Endothelial cell of umbilical vein (primary cell): ENCODE results near the gene EFTUD2. TPM values are rescaled to one million over a fixed set of nuclear protein-coding genes. Genes with fewer than 3 reads are reported as not detected.

Experiments used
- BruUV-seq: library from RNA; stranded (reverse); fragments of 400-500 nt; replicated peaks from 2 replicates; lab custom pipeline; 2021; lab: Mats Ljungman, UMichigan
- CTCF ChIA-PET: fragments of 300-600, 350-600 bp; sonication (Branson Sonifier 250); formaldehyde crosslinking; loops from one replicate; lab custom pipeline; 2021; ENCODE audit warnings: antibody characterized with exemption, inconsistent platforms; lab: Charles Lee
- POLR2A ChIA-PET: fragments of 300-600, 350-600 bp; sonication (Branson Sonifier 250); formaldehyde crosslinking; loops from one replicate; lab custom pipeline; 2021; ENCODE audit warnings: antibody characterized with exemption, inconsistent platforms; lab: Charles Lee
- DNase-seq: peaks from one replicate; pipeline ENCODE4 v3.0.0-alpha.2; 2011; ENCODE audit warnings: low read depth, low spot score
- FAIRE-seq: peaks from 2 replicates; lab custom pipeline; 2011; peaks lifted over from hg19 to GRCh38; lab: Jason Lieb, UNC
- H2AFZ ChIP-seq: 2 replicates; pipeline ENCODE4 v1.6.0; 2012; ENCODE audit warnings: low read depth, low read length, control low read depth, inconsistent platforms
- H3K27ac ChIP-seq: 2 replicates; pipeline ENCODE4 v1.5.1; 2011; ENCODE audit warnings: low read depth, mild to moderate bottlenecking, control low read depth, low read length, moderate library complexity; ENCODE audit not compliant: insufficient read depth
- H3K27me3 ChIP-seq, 2 experiments: 2 replicates each; pipeline versions ENCODE4 v1.6.0 to v1.6.1; 2011; ENCODE audit warnings: low read length in 2 of 2, mixed read lengths in 1 of 2; ENCODE audit not compliant: control insufficient read depth in 2 of 2, insufficient read depth in 2 of 2
- H3K36me3 ChIP-seq, 2 experiments: 2 replicates in 1 of 2; 3 replicates in 1 of 2; pipeline ENCODE4 v1.5.1; 2011; ENCODE audit warnings: low read length in 2 of 2, mild to moderate bottlenecking in 1 of 2, moderate library complexity in 1 of 2; ENCODE audit not compliant: control insufficient read depth in 2 of 2, insufficient read depth in 2 of 2; ENCODE audit errors: extremely low read depth in 1 of 2
- H3K4me1 ChIP-seq: 3 replicates; pipeline ENCODE4 v1.5.1; 2011; ENCODE audit warnings: mild to moderate bottlenecking, low read length; ENCODE audit not compliant: control insufficient read depth, insufficient read depth; ENCODE audit errors: extremely low read depth
- H3K4me2 ChIP-seq: 2 replicates; pipeline ENCODE4 v1.6.1; 2011; ENCODE audit warnings: low read length, control low read depth, mixed read lengths; ENCODE audit not compliant: insufficient read depth
- H3K4me3 ChIP-seq, 3 experiments: fragments of 200-600 bp in 1 of 3; sonication (generic), shearing (Covaris generic) in 1 of 3; replicated peaks in 1 of 3; 2 replicates each; pipeline ENCODE4 v1.5.1; 2011 to 2016; ENCODE audit warnings: control low read depth in 3 of 3, low read length in 3 of 3, mild to moderate bottlenecking in 2 of 3, inconsistent platforms in 1 of 3, low read depth in 1 of 3, moderate library complexity in 1 of 3; ENCODE audit not compliant: insufficient read depth in 1 of 3
- H3K79me2 ChIP-seq: 2 replicates; pipeline ENCODE4 v1.6.0; 2012; ENCODE audit warnings: low read length, inconsistent platforms; ENCODE audit not compliant: control insufficient read depth, insufficient read depth
- H3K9ac ChIP-seq: replicated peaks from 2 replicates; pipeline ENCODE3; 2011; ENCODE audit warnings: low read length, control low read depth; ENCODE audit not compliant: insufficient read depth; ENCODE audit errors: extremely low read depth
- H3K9me1 ChIP-seq: replicated peaks from 3 replicates; pipeline ENCODE4 v1.6.0; 2011; ENCODE audit warnings: mild to moderate bottlenecking, low read length; ENCODE audit not compliant: control insufficient read depth, insufficient read depth; ENCODE audit errors: extremely low read depth
- H3K9me3 ChIP-seq: replicated peaks from 2 replicates; pipeline ENCODE4 v1.5.1; 2012; ENCODE audit warnings: low read length, inconsistent platforms; ENCODE audit not compliant: control insufficient read depth, insufficient read depth
- H4K20me1 ChIP-seq: replicated peaks from 2 replicates; pipeline ENCODE3; 2011; ENCODE audit warnings: mild to moderate bottlenecking, low read length; ENCODE audit not compliant: control insufficient read depth, insufficient read depth; ENCODE audit errors: extremely low read depth
- CTCF ChIP-seq, 2 donors: IDR thresholded peaks; 1 replicate in 1 of 2; 2 replicates in 1 of 2; pipeline ENCODE4 v1.5.1; 2011; ENCODE audit warnings: low read length in 2 of 2, mild to moderate bottlenecking in 2 of 2, moderate library complexity in 2 of 2, control low read depth in 1 of 2, inconsistent platforms in 1 of 2, low read depth in 1 of 2; ENCODE audit not compliant: insufficient read depth in 1 of 2; ENCODE audit errors: extremely low read depth in 1 of 2
- EZH2 ChIP-seq: IDR thresholded peaks from 2 replicates; pipeline ENCODE4 v1.6.1; 2012; ENCODE audit warnings: borderline replicate concordance, low read depth, mild to moderate bottlenecking, moderate library complexity, low read length, inconsistent platforms; ENCODE audit not compliant: severe bottlenecking
- FOS ChIP-seq: IDR thresholded peaks from 2 replicates; pipeline ENCODE4 v1.6.1; 2011; ENCODE audit warnings: mild to moderate bottlenecking, low read length, moderate library complexity, borderline replicate concordance; ENCODE audit not compliant: insufficient read depth
- GATA2 ChIP-seq: IDR thresholded peaks from 2 replicates; pipeline ENCODE4 v1.7.0; 2011; ENCODE audit warnings: low read depth, mild to moderate bottlenecking, moderate library complexity, mixed read lengths, low read length; ENCODE audit not compliant: insufficient read length, insufficient read depth
- JUN ChIP-seq: IDR thresholded peaks from 2 replicates; pipeline ENCODE4 v1.6.1; 2011; ENCODE audit warnings: borderline replicate concordance, low read depth; ENCODE audit not compliant: insufficient read length, insufficient read depth
- MYC ChIP-seq: IDR thresholded peaks from one replicate; pipeline ENCODE4 v1.6.1; 2011; ENCODE audit warnings: mild to moderate bottlenecking, low read depth, low read length
- POLR2A ChIP-seq: IDR thresholded peaks from 2 replicates; pipeline ENCODE4 v1.6.1; 2012; ENCODE audit warnings: low read depth, mild to moderate bottlenecking, control low read depth, low read length
- POLR2AphosphoS5 ChIP-seq: IDR thresholded peaks from 2 replicates; pipeline ENCODE4 v1.6.1; 2012; ENCODE audit warnings: low read depth, mild to moderate bottlenecking, control low read depth, low read length, moderate library complexity; ENCODE audit not compliant: insufficient read depth
- dilution Hi-C: fragments of 300-500 bp; cut with MboI; formaldehyde crosslinking; loops from one replicate; pipeline ENCODE4 v1.15.0; 2019; ENCODE audit warnings: low sequenced_read_pairs; ENCODE audit not compliant: extremely low pct_ligation_motif_present
- intact Hi-C: fragments of 100-400 bp; cut with micrococcal nuclease; formaldehyde crosslinking; loops from one replicate; pipeline ENCODE4 v1.10.0; 2022
- polyA plus RNA-seq, 4 experiments: library from polyadenylated mRNA; depleted of rRNA in 3 of 4; stranded (reverse) in 3 of 4; unstranded in 1 of 4; fragments of >200 nt; gene quantifications; 2 replicates each; pipeline versions ENCODE4 v1.2.1 to v1.2.3, GENCODE V29; 2011 to 2012; ENCODE audit warnings: missing spikeins in 1 of 4
- total RNA-seq: library from RNA; stranded (reverse); gene quantifications from 2 replicates; pipeline ENCODE4 v1.2.3, GENCODE V29; 2021
- TF ChIP-seq, protein P1 (sequence below): IDR thresholded peaks from 2 replicates; pipeline ENCODE4 v1.6.1; 2011; ENCODE audit not compliant: insufficient read depth, insufficient read length

Gene EFTUD2
- total and polyA plus RNA-seq, 2 donors (not counting 3 experiments of a cell fraction or from before 2014, with no cell fraction given): 125 to 170 TPM

GRCh38 chr17:44875761-44876160 is 23.5 kb downstream of the EFTUD2 start:
- no peak for TF ChIP-seq JUN
- TF ChIP-seq EZH2: no peak
- TF ChIP-seq POLR2A: no peak
- no peak for TF ChIP-seq CTCF (IDR thresholded peaks at IDR 0.05; ENCODE audit: extremely low read depth in 1 of 2, insufficient read depth in 1 of 2, low read depth in 1 of 2, low read length in 2 of 2)
- TF ChIP-seq FOS: no peak
- TF ChIP-seq GATA2: no peak
- TF ChIP-seq, protein P1, sequence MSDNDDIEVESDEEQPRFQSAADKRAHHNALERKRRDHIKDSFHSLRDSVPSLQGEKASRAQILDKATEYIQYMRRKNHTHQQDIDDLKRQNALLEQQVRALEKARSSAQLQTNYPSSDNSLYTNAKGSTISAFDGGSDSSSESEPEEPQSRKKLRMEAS: no peak
- no peak for TF ChIP-seq POLR2AphosphoS5
- no peak for TF ChIP-seq MYC

More at GRCh38 chr17:44875761-44876160, 23.5 kb downstream of the EFTUD2 start:
- no peak for DNase-seq
- no peak overlapping the region for H3K27ac ChIP-seq
- H3K4me3 ChIP-seq: no peak overlapping the region
- no peak for FAIRE-seq
- BruUV-seq: no TSS peak
- no peaks in the 10 kb centered on the region for H3K9me1 ChIP-seq
- dilution Hi-C loops: no loop called here
- no peaks in the 10 kb centered on the region for H3K9me3 ChIP-seq
- ChIA-PET CTCF (interaction anchor here (1.5 to 1.7 kb wide), 2 partner anchors 12 to 44 kb away, joined by 4 to 5 read pairs; no protein-coding TSS in a partner anchor), POLR2A (no interaction called here)
- H3K9ac ChIP-seq: no peak overlapping the region
- H3K79me2 ChIP-seq: no peaks in the 10 kb centered on the region
- intact Hi-C loops: no loop called here
- peaks cover 26 to 32% of the 10 kb centered on the region in 2 experiments for H3K36me3 ChIP-seq
- no peaks in the 10 kb centered on the region for H4K20me1 ChIP-seq
- no peak overlapping the region for H2AFZ ChIP-seq
- H3K4me1 ChIP-seq: peaks cover 20% of the 10 kb centered on the region
- no peak overlapping the region for H3K4me2 ChIP-seq
- H3K27me3 ChIP-seq: no peaks in the 10 kb centered on the region
